Adrenal gland (tissue), 5 donors: ENCODE results near the gene ENAH.

Experiments used
- CTCF ChIP-seq, 6 experiments: fragments of 450-650 bp in 4 of 6; fragments of 200-600 bp in 2 of 6; sonication (generic) in 1 of 6; IDR thresholded peaks; 1 replicate in 5 of 6; 2 replicates in 1 of 6; pipeline versions ENCODE4 v1.5.1 to v1.8.0; 2016 to 2021; ENCODE audit warnings: antibody characterized with exemption in 6 of 6, mild to moderate bottlenecking in 2 of 6, moderate library complexity in 1 of 6
- POLR2A ChIP-seq, 2 donors: fragments of 450-650 bp; IDR thresholded peaks; one replicate each; pipeline ENCODE4 v1.6.1; 2017; ENCODE audit warnings: antibody characterized with exemption in 2 of 2, mild to moderate bottlenecking in 2 of 2, moderate library complexity in 1 of 2
- donor health status: DM: no; HTN: no; CAD: no.

- TF ChIP-seq CTCF (IDR thresholded peaks at IDR 0.05) = no peak
- TF ChIP-seq POLR2A (IDR thresholded peaks at IDR 0.05) = no peak
Observed at GRCh38 chr1:225668222-225668621, 15.3 kb upstream of the ENAH start.
